Non-pigmented ciliary epithelial cell (primary cell): ENCODE results near the gene SETD6.
"Not testable (repeated sequence)": the region's sequence is repeated elsewhere in the genome, so short reads cannot be mapped to it uniquely, and the experiment has no call there.

Experiments used
- DNase-seq: peaks from one replicate; pipeline ENCODE4 v3.0.0-alpha.2; 2010; ENCODE audit warnings: low read depth

Gene SETD6

DNA sequence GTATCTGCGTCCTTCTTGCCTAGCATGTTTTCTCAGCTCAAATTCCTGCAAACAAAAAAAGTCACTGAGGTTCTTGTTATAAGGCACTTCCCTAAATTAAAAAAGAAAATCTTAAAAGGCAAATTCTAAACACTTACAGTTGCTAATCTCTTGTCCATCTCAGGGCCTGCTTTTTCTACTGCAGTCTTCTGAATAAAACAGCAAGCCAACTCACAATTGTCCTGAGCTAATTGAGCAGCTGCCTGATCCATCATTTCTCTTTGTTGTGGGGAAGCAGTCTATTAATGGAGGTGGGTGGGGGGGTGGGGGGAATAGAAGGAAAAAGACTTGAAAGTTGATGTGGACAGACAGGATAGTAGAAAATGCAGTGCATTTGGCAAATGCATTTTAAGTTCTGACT, 27.0 kb downstream of the SETD6 start:
- DNase-seq, result no peak

DNA sequence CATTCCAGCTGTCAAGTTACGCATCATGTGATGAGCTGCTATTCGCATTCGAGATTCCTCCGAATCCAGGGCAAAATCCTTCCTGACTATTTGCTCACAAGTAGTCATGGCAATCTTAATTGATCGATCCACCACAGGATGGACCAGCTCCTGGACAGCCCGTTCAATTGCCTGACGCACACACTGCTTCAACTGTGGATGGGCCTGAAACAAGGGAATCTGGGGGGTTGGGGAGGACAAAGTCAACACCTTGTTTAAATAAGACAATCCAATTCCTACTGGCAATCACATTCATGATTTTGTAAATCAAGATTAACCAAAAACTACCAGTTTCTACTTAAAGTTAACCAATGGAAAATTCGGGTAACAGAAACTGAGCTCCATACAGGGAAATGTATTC, 28.4 kb downstream of the SETD6 start:
- DNase-seq, result no peak

DNA sequence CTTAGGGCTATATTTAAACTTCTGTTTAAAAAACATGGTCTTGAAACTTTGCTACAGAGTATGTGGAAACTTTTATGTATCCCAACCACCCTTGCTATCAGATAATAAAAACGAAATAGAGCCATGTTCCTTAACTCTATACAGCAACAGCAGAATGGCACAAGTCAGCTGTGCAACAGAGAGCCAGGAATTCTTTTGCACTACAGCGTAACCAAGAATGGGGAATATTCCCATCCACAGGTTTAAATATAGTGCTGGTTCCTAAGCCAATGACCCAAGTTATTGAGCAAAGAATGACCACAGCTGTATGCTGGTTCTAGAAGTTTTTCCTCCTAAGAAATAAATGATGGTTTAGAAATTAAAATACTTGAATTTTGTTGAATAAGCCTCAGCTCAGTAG, 33.1 kb downstream of the SETD6 start:
- DNase-seq, result no peak

DNA sequence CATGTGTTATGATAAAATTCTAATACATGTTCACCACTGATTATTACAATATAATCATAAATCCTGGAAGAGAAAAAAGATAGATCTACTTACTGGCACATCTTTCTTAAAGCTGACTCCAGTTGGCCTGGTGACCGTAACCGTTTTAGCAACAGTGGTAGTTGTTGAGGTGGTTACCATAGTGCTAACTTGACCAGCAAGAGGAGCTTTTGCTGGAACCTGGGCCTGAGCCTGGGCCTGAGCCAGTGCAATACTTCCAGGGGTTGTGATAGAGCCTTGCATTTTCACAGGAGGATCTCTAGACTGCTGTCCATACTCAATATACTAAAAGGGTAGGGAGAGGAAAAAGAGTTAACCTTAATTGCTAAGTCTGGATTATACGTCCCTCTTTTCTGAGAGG, 36.2 kb downstream of the SETD6 start:
- DNase-seq, result no peak

DNA sequence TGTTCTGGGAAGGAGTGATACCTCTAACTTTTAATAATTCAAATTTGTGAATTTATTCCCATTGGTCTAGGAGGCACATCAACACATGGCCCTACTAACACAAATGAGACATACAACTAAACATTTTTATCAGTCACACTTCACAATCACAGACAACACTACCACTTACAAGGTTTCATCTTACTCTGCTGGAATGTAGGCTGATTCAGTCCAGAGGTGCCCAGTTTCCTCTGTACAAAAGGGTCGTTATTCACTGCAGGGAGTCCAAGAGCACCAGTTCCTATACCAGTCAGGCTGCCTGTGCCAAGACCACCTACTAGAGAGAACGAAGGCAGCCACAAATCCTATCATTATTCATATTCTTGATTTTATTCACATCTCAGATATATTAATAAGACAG, 41.4 kb downstream of the SETD6 start:
- DNase-seq, result peak; percentile 10

DNA sequence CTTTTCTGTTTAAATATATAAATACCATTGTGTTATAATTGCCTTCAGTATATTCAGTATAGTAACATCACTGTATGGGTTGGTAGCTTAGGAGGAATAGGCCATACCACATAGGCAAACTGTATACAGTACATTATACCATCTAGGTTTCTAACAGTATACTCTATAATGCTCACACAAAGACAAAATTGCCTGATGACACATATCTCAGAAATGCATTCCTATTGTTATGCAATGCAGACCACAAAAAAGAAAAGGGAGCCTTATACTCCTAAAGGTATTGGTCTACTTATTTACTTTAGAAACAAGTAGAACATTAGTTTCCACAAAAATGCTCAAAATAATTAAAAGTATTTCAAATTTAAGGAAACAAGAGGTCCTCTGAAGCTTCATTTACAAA, 47.9 kb downstream of the SETD6 start:
- peak; percentile 48 for DNase-seq

DNA sequence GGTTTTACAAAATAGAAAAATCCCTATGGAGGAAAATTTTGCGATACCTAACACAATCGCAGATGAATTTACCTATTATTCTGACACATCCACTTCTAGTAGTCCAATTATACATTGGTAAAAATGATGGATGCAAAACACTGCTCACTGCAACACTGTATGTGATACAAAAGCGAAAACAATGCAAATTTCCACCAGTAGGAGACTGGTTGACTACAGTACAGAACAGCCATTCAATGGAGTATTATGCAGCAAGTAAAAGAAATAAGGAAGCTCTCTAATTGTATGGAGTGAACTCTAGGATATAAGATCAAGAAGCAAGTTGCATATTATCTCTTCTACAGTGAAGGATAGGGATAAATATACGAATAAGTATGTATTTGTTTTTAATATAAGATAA, 48.5 kb downstream of the SETD6 start:
- no peak for DNase-seq

DNA sequence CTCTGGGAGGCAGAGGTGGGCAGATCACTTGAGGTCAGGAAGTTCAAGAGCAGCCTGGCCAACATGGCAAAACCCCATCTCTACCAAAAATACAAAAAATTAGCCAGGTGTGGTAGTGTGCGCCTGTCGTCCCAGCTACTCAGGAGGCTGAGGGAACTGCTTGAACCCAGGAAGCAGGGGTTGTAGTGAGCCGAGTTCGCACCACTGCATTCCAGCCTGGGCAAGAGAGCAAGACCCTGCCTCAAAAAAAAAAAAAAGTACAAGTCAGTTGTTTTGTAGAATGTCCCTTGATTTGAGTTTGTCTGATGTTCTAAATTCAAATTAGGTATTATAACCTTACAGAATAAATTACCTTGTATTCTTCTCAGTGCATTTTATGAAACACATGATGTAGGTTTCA, 50.4 kb downstream of the SETD6 start:
- not testable (repeated sequence) for DNase-seq
